GM10266 (cell line): ENCODE measurements around the gene DISP3.

Experiments used
- DNase-seq: peaks from one replicate; pipeline ENCODE4 v3.0.0; 2012; ENCODE audit errors: extremely low spot score
- CTCF ChIP-seq: IDR thresholded peaks from 2 replicates; pipeline ENCODE4 v1.5.1; 2012; ENCODE audit warnings: mild to moderate bottlenecking, low read depth; ENCODE audit not compliant: control insufficient read depth, insufficient read depth; ENCODE audit errors: missing control alignments

DISP3 gene

GRCh38 chr1:11472284-11472683 is 6.7 kb upstream of the DISP3 start:
- no peak for DNase-seq

GRCh38 chr1:11472741-11473140 is 6.2 kb upstream of the DISP3 start:
- no peak for TF ChIP-seq CTCF
- DNase-seq, result no peak

More at GRCh38 chr1:11472284-11472683, 6.7 kb upstream of the DISP3 start:
- TF ChIP-seq CTCF, result no peak

GRCh38 chr1:11473491-11474034 is 5.4 kb upstream of the DISP3 start:
- no peak for DNase-seq
- TF ChIP-seq CTCF, result no peak

DNA sequence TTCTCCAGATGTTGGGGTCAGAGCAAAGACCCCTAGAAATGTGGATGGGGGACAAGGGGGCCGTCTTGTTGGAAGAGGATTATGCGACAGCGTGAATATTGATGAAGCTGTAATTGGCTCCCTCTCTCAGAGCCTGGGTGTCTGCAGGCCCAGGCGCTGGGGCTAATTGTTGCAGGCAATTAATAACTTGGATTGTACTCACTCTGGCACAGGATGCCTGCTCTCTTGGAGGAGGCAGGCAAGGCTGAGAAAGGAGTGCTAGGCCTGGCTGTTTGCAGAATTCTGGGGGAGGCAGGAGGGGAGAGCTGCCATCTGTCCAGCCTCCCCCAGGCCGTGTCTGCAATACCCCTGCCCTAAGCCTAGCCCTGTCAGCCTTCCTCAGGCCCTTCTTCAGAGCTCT is 4.1 kb upstream of the DISP3 start:
- TF ChIP-seq CTCF, result no peak
- DNase-seq, result no peak

DNA sequence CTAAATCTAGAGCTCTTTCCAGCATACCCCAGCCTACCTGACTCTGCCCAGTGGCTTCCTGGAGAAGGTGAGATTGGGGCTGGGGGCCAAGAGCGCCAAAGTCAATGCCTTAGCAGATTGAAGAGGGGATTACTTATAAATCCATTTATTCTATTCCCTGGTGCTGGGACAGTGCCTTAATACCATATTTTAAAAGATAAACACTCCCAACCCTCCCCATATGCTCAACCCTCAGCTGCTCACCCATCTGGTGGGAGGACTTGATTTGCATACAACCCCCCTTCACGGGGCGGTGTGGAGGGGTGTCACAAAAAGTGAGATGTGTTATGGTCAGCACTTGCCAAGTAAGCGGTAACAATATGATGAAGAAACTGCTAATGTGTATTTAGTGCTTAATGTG is 3.2 kb upstream of the DISP3 start:
- no peak for DNase-seq
- TF ChIP-seq CTCF, result no peak

GRCh38 chr1:11479375-11479979 is 522 bp downstream of the DISP3 start:
- no peak for TF ChIP-seq CTCF
- no peak for DNase-seq

DNA sequence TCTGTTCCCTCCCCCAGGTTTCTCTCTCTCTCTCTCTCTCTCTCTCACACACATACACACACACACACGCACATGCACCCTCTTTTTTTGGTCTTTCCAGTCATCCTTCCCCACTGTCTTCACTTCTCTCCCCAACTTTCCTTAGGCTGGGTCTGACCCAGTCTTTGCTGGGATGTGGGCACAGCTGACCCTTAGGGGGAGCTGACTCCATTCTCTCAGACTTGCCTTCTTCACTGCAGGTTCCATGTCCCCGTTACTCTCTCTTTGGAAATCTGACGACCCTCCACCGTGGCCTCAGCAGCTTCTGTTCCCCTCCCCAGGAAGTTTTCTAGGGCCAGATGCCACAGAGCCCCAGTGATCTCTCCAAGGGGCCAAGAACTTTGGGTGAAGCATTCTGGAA is 2.1 kb downstream of the DISP3 start:
- no peak for TF ChIP-seq CTCF
- no peak for DNase-seq
